Measurements from ENCODE around the gene IFT88.

Gene IFT88

GRCh38 chr13:20691616-20692015 lies 124.7 kb downstream of the IFT88 start:
- no peak for DNase-seq

DNA sequence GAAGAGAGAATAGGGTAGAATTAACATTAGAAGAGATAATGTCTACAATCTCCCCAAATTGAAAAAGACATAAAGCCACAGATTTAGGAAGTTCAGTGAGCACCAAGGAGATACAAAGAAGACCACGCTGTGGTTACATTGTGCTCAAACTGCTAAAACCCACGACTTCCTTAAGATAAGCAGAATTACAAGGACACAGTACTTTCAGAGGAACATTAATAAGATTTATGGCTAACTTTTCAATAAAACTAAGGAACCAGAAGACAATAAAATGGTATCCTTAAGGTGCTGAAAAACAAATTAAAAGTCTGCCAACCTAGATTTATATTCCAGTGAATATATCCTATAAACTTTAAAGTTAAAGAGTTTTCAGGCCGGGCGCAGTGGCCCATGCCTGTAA lies 129.1 kb downstream of the IFT88 start:
- no peak for DNase-seq

DNA sequence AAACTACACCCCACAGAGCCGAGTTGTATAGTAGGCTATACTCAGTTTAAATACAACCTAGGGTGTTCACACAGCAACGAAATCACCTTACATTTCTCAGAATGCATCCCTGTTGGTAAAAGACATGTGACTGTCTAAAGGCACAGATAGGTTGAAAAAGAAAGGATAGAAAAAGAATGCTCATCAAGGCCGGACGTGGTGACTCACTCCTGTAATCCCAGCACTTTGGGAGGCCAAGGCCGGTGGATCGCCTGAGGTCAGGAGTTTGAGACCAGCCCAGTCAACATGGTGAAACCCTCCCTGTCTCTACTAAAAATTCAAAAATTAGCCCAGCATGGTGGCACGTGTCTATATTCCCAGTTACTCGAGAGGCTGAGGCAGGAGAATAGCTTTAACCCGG lies 132.8 kb downstream of the IFT88 start:
- no peak for DNase-seq

GRCh38 chr13:20700288-20700687 lies 133.3 kb downstream of the IFT88 start:
- no peak for DNase-seq

- no peak for DNase-seq
Observed at GRCh38 chr13:20701461-20701860, 134.5 kb downstream of the IFT88 start.

DNA sequence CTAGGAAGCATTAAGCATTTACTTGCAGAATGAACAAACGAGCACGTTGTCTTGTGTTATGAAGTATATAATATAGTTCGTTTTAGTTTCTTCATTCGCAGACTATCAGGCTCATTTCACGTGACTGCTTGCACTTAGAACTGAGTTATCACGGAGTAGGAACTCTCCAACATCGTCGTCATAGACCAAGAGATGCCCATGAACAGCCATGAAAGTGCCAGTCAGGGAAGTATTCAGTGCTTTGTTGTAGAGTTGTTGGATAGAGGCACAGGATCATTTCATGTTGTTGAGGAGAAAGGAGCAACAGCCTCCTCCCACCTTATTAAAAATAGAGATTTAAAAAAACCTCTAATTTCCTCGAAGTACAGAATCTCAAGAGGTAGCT lies 135.6 kb downstream of the IFT88 start:
- DNase-seq: no peak

GRCh38 chr13:20702915-20703779 lies 136.2 kb downstream of the IFT88 start, which contains the start of gene IL17D:
TSS of gene IL17D (plus strand) at chr13:20703699. CDS start at chr13:20704002, 303 bp downstream.
- DNase-seq: no peak

- peak; percentile 76 for DNase-seq
Observed at GRCh38 chr13:20703780-20704458, 137.0 kb downstream of the IFT88 start.

- no peak for DNase-seq
Observed at GRCh38 chr13:20704459-20705069, 137.6 kb downstream of the IFT88 start.

GRCh38 chr13:20706661-20707060 lies 139.7 kb downstream of the IFT88 start:
- no peak for DNase-seq

DNA sequence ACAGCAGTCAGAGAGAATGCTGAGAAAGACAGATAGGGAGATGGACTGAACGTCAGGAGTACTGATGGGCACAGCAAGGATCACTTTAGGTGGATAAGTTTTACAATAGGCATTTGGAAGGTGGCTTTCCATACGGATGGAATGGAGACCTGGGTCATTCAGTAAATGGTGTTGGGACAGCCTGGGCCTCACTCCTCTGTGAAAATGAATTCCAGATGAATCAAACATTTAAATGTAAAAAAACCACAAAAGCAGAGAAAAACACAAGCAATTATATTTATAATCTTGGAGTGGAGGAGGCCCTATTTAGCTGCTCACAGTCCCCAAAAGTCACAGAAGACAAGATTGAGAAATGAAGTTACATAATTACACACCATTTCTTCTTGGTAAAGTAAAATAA lies 141.3 kb downstream of the IFT88 start:
- no peak for DNase-seq

DNA sequence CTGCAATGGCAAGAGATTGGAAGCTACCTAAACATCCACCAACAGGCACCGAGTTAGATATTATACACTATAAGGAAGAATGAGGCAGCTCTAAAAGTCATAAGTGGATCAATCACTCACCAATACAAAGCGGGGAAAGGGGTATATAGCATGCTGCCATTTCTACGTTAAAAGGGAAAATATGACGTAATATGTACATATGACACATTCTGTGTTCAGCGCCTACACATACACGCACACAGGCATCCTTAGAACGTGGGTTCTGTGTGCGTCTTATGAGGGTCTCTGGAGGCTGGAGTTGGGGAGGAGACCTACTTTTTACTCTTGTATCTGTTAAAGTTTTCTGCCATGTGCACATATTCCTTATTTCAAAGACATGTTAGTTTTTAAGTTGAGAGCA lies 142.4 kb downstream of the IFT88 start:
- DNase-seq: no peak

DNA sequence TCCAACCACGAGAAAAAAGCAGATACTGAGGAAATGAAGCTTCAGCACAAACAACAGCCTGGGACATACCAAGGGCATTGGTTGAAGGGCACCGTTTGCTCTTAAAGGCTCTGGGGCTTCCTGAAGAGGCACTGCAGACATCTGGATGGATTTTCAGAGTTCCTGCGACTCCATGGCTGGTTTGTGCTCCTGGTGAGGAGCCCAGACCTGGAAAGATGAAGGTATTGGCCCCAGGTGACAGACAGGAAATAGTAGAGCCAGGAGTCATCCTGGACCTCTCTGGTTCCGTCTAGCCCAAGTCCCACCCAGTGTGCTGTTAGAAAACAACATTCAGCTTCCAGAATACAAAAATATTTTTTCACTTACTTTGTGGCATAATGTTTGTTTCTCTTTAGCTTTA lies 142.8 kb downstream of the IFT88 start:
- no peak for DNase-seq

GRCh38 chr13:20711301-20712044 lies 144.5 kb downstream of the IFT88 start:
- DNase-seq: no peak

DNA sequence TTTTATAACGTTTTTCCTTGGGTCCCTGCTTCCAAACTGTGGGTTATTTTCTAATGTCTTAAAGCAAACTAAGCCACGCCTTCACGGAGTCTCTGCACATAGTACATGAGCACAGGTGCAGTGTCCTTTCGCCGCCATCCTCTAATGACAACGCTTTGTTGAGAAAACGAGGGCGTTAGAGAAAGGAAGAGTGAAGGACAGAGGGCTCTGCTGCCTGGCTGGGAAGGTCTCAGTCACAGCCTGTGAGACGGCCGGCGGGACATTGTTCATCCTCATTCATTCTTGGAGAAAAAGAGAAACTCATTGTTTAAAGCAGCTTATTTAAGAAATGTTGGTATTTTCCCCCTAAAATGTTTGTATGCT lies 146.0 kb downstream of the IFT88 start:
- no peak for DNase-seq

- peak; percentile 92 for DNase-seq
Observed at GRCh38 chr13:20713751-20714150, 146.8 kb downstream of the IFT88 start.

DNA sequence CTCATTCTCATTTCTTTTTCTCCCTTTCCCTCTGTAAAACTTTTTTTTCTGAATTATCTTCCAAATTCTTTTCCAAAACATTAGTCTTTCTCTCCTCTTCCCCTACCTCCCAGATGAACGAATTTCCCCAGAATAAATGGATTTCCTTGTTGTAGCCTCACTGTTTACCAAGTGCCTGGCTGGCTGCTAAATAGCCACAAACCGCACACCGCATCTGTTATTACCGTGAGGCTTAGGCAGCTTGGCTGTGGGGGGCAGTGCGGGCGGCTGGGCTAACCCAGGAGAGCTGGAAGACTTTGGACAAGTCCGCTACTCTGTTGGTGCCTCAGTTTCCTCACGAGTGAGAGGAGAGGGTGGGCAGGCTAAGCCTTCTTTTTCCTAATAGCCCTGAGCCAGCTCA lies 147.2 kb downstream of the IFT88 start:
- no peak for DNase-seq

DNA sequence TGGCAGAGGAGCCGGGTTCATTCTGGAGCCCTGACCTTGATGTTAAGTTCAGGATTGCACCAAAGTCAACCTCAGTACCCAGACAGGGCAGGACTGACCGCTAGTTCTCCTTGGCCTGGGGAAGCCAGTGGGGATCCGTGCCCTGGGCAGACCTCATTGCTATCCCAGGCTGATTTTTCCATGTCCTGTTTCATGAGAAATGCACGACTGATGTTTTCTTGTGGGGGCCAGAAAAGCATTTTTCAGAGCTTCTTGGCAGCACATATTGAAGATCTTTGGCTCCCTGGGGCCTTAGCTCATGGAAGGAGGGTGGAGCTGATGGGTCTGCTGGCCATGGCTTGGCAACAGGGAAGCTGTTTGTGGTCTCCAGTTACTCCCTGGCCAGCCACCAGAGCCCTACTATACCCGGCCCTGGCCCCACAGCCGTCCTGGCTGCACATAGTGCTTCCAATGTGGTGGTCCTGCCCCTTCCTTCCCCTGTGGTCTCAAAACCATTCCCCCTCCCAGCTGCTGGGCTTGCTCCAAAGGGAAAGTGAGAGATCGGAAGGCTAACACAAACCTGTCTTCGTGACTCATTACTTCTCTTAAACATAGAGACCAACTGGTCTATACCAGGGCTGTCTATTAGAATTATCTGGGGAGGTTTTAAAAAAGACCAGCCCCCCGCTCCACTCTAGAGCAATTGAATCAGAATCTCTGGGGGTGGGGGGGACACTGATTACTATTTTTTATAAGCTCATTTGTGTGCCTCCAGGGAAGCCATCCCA lies 147.8 kb downstream of the IFT88 start:
- DNase-seq: peak; percentile 75

DNA sequence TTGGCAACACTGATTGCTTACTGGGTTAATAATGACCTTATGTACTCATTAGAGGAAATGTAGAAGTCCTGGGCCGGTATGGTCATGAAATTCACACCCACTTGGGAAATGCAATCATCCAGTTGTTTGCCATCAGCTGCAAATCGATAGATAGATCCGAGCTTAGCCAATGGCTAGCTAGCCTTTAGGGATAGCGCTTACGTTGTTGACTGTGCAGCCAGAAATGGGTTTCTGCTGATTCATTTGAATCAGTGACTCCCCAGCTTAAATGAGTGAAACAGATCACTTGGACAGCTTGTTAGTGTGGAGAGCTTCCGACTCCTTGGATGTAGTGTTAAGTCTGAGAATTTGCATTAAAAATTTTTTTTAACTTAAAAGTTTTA lies 148.4 kb downstream of the IFT88 start:
- DNase-seq: no peak

- DNase-seq: no peak
Observed at GRCh38 chr13:20716951-20717350, 150.0 kb downstream of the IFT88 start.

- no peak for DNase-seq
Observed at GRCh38 chr13:20717581-20718542, 150.9 kb downstream of the IFT88 start.
